Measurements from ENCODE around the gene PCGF1. TPM values are rescaled to one million over a fixed set of nuclear protein-coding genes. Genes with fewer than 3 reads are reported as not detected.
"Not testable (repeated sequence)": the region's sequence is repeated elsewhere in the genome, so short reads cannot be mapped to it uniquely, and the experiment has no call there.

The PCGF1 gene
- total RNA-seq, 1 experiment from 2014 or later = 30.5 TPM

DNA sequence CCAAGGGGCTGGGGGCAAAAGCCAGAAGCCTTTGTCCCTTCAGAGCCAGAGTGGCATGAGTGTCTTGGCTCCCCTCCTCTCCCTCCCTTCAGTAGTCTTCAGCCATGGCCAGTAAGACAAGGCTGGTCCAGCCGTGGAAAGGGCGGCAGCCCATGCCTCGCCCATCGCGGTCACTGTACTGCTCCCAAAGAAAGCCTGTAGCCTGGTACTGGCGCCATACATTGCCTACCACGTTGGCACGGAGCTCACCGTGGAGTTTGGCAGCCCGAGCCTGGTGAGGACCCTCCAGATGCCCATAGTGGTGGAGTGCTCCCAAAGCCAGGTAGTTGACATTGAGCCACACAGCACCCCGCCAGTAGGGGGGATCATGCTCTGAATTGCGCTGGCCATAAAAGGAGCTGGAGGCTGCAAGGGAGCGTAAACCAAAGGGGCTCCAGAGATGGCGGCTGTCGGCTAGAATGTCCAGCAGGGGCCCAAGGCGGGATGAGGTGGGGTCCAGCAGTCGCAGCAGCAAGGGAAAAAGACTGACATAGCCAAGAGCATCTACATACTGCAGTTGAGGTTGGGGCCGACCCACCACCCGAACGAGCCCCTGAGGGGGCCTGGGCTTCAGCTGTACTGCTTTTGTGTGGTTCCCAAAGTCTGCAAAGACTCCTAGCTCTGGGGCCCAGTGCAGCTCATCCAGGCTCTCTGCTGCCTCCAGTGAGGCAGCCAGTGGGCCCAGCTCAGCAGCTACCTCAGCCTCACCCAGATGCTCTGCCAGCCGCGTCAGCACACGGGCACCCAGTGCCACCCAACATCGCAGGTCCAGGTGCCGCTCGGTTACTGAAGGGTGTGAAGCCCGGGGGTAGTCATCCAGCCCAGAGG lies 46.1 kb downstream of the PCGF1 start:
- peaks cover 4% of the 10 kb centered on the region; the same call in 1 of the 2 replicates for H3K36me3 ChIP-seq
- no peak for DNase-seq
- peaks cover 11% of the 10 kb centered on the region for H3K4me1 ChIP-seq
- H3K27me3 ChIP-seq = no peaks in the 10 kb centered on the region
- no peak overlapping the region for H3K27ac ChIP-seq
- H3K9me3 ChIP-seq (replicated peaks) = no peaks in the 10 kb centered on the region
- H3K4me3 ChIP-seq = no peak overlapping the region

DNA sequence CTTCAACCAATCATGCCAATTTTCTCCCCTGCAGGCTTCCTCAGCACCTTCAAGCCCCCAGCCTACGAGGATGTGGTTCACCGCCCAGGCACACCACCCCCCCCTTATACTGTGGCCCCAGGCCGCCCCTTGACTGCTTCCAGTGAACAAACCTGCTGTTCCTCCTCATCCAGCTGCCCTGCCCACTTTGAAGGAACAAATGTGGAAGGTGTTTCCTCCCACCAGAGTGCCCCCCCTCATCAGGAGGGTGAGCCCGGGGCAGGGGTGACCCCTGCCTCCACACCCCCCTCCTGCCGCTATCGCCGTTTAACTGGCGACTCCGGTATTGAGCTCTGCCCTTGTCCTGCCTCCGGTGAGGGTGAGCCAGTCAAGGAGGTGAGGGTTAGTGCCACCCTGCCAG lies 47.3 kb downstream of the PCGF1 start:
- DNase-seq; H3K4me3 ChIP-seq; H3K9me3 ChIP-seq (replicated peaks); H3K27ac ChIP-seq; H3K27me3 ChIP-seq; H3K36me3 ChIP-seq; H3K4me1 ChIP-seq: not testable (repeated sequence)

DNA sequence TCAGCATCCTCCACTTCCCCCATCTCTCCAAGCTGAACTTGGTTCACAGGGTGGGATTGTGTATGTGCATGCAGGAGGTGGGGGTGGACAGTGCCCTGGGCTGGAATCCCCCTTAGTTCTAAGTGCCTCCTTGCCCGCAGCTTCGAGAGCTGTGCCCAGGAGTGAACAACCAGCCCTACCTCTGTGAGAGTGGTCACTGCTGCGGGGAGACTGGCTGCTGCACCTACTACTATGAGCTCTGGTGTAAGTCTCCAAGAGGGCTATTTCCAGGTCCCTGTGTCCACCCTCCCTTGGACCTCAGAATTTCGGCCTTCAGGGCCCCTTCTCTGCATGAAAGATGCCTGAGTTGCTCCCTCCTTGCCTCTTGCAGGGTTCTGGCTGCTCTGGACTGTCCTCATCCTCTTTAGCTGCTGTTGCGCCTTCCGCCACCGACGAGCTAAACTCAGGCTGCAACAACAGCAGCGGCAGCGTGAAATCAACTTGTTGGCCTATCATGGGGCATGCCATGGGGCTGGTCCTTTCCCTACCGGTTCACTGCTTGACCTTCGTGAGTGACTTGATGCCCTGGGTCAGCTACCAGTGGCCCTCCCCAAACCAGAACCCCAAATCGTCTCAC lies 47.9 kb downstream of the PCGF1 start:
- not testable (repeated sequence) for H3K4me1 ChIP-seq, H3K4me3 ChIP-seq, H3K27ac ChIP-seq

DNA sequence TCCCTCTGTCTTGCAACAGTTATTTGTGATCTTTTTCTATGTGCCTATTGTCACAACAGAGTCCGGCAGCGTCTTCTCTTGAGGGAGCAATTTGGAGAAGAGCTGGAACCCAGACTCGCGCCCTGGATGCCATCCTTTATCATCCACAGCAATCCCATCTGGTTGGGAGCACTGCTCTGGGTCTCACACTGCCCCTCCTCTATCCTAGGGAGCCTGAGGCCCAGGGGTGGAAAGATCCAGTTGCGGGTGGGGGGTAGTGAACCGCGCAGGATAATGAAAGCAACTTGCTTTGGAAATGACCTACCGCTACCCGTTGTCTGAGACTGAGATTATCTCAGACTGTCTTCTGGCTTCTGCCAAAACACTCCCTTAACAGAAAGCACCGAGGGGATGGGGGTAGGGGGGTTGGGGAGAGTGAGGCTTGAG lies 48.5 kb downstream of the PCGF1 start:
- peak overlapping the region; percentile 25 for H3K27ac ChIP-seq
- no peaks in the 10 kb centered on the region for H3K9me3 ChIP-seq (replicated peaks)

More for the DNA sequence above, 47.9 kb downstream of the PCGF1 start:
- H3K36me3 ChIP-seq; H3K9me3 ChIP-seq (replicated peaks); H3K27me3 ChIP-seq; DNase-seq: not testable (repeated sequence)

DNA sequence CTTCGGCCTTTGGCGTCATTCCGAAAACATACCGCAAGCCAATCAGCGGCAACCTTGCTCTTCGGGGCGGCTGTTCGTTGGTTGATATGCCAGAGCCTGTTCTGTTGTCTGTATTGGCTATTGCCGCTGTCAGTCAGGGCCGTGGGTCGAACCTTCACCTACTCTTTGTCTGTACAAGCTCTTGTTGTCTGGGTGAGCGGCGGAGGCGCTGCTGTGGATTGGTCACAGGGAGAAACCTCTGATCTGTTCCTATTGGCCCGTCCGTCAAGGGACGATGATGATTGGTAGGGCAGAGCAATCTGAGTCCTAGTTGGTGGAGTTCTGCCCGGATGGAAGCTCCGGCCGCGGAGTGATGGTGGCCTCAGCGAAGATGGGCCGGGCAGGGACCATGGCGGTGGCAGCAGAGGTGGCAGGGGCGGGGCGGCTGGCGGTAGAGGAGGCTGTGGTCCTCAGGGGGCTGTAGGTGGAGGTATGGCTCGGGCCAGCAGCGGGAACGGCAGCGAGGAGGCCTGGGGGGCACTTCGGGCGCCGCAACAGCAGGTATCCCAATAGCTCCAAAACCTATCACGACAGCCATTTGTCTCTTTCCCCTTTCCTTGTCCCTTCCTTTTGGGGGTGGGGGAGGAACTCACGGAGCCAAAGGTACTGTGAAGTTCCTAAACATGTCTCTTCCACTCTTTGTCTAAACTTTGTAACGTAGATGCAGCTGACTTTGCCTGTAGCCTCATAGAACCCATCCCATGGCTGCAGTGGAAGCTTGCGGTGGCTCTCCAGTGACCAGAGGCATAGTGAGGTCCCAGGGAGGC lies 49.2 kb downstream of the PCGF1 start, which contains the start of gene WBP1:
Gene WBP1 (plus strand): TSS at position 307 of the 806 bp plus-strand sequence. CDS start 165 bp downstream, at position 472.
- Histone ChIP-seq H3K4me3 (peak within 1 kb of the TSS; percentile 68), H3K9me3 (replicated peaks) (no peaks in the 10 kb centered on the region)
- peak; percentile 100 for DNase-seq

More for the DNA sequence above, 48.5 kb downstream of the PCGF1 start:
- Histone ChIP-seq H3K4me1 (peaks cover 6% of the 10 kb centered on the region), H3K27me3 (no peaks in the 10 kb centered on the region), H3K36me3 (peaks cover 4% of the 10 kb centered on the region; the same call in 1 of the 2 replicates), H3K4me3 (peak overlapping the region; percentile 68)
- no peak for DNase-seq

DNA sequence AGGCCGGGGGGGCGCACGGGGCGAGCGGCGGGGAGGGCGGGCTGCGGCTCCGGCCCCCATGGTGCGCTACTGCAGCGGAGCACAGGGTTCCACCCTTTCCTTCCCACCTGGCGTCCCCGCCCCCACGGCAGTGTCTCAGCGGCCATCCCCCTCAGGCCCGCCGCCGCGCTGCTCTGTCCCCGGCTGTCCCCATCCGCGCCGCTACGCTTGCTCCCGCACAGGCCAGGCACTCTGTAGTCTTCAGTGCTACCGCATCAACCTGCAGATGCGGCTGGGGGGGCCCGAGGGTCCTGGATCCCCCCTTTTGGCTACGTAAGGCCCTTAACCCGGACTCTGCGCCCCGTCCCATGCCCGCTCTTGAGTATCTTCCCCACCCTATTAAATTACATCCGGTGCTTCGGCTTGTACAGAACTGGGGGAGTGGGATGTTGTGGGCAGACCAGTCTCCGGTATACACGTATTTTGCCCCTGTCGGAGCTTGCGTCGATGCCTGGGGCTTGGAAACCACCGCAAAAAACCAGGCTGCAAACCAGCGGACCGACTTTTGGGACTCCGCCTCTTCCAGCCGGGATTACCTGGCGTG lies 49.9 kb downstream of the PCGF1 start:
- no peaks in the 10 kb centered on the region for H3K9me3 ChIP-seq (replicated peaks)
- peaks cover under 1% of the 10 kb centered on the region; the same call in 1 of the 2 replicates for H3K36me3 ChIP-seq
- H3K4me3 ChIP-seq = peak overlapping the region; percentile 68
- peak overlapping the region; percentile 65 for H3K27ac ChIP-seq
- no peaks in the 10 kb centered on the region for H3K27me3 ChIP-seq
- H3K4me1 ChIP-seq = peaks cover 7% of the 10 kb centered on the region
- DNase-seq = peak; percentile 76 to 78

More for the DNA sequence above, 49.2 kb downstream of the PCGF1 start, which contains the start of gene WBP1:
- Histone ChIP-seq H3K27me3 (no peaks in the 10 kb centered on the region), H3K36me3 (peaks cover 4% of the 10 kb centered on the region; the same call in 1 of the 2 replicates), H3K4me1 (peaks cover 6% of the 10 kb centered on the region), H3K27ac (peak within 1 kb of the TSS; percentile 65)

DNA sequence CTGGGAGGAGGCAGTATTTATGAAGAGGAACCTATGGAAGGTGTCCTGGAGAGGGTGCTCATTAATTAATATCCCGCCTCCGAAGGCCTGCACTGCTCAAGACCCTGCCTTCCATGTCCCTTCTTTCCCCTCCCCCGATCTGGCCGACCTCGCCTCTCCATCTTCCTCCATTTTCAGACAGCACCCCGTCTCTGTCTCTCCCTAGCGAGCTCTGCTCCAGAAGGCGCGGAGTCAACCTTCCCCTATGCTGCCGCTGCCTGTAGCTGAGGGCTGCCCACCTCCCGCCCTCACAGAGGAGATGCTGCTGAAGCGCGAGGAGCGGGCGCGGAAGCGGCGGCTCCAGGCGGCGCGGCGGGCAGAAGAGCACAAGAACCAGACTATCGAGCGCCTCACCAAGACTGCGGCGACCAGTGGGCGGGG lies 50.4 kb downstream of the PCGF1 start:
- no peak for DNase-seq
- H3K27me3 ChIP-seq = no peaks in the 10 kb centered on the region
- H3K9me3 ChIP-seq (replicated peaks) = no peaks in the 10 kb centered on the region
- H3K4me1 ChIP-seq = peaks cover 11% of the 10 kb centered on the region
- no peaks in the 10 kb centered on the region for H3K36me3 ChIP-seq
- H3K4me3 ChIP-seq = peak overlapping the region; percentile 68
- peak overlapping the region; percentile 65; the same call in 1 of the 2 replicates for H3K27ac ChIP-seq

Other genes starting within 250 kb of the PCGF1 start
- 0.08 TPM in 1 of 2 replicates, not detected in the other for gene SLC4A5, start 164.3 kb downstream of the PCGF1 start, total RNA-seq (2014; rRNA removed; shearing (Covaris generic))
- 113 TPM in 2 replicates for gene DCTN1, start 127.4 kb downstream of the PCGF1 start, total RNA-seq (2014; rRNA removed; shearing (Covaris generic))
- gene C2orf81, start 86.1 kb downstream of the PCGF1 start, total RNA-seq (2014; rRNA removed; shearing (Covaris generic)) = 0.43 and 0.48 TPM in 2 replicates
- 28.3 and 33.1 TPM in 2 replicates for gene WDR54, start 86.0 kb downstream of the PCGF1 start, total RNA-seq (2014; rRNA removed; shearing (Covaris generic))
- 47.4 and 50.4 TPM in 2 replicates for gene RTKN, start 65.8 kb downstream of the PCGF1 start, total RNA-seq (2014; rRNA removed; shearing (Covaris generic))
- 9.0 and 14.2 TPM in 2 replicates for gene INO80B, start 52.6 kb downstream of the PCGF1 start, total RNA-seq (2014; rRNA removed; shearing (Covaris generic))
- gene WBP1, start 49.3 kb downstream of the PCGF1 start, total RNA-seq (2014; rRNA removed; shearing (Covaris generic)) = 40.7 and 40.8 TPM in 2 replicates
- gene MOGS, start 42.3 kb downstream of the PCGF1 start, total RNA-seq (2014; rRNA removed; shearing (Covaris generic)) = 51.7 and 52.8 TPM in 2 replicates
- gene MRPL53, start 35.0 kb downstream of the PCGF1 start, total RNA-seq (2014; rRNA removed; shearing (Covaris generic)) = 49.6 and 62.0 TPM in 2 replicates
- 22.0 and 24.0 TPM in 2 replicates for gene CCDC142, start 24.7 kb downstream of the PCGF1 start, total RNA-seq (2014; rRNA removed; shearing (Covaris generic))
- 14.9 and 21.0 TPM in 2 replicates for gene TTC31, start 24.6 kb downstream of the PCGF1 start, total RNA-seq (2014; rRNA removed; shearing (Covaris generic))
- 0.58 and 1.3 TPM in 2 replicates for gene LBX2, start 8.1 kb downstream of the PCGF1 start, total RNA-seq (2014; rRNA removed; shearing (Covaris generic))
- gene TLX2, start 6.8 kb upstream of the PCGF1 start, total RNA-seq (2014; rRNA removed; shearing (Covaris generic)) = not detected in 2 replicates
- 0.30 and 0.61 TPM in 2 replicates for gene DQX1, start 18.5 kb upstream of the PCGF1 start, total RNA-seq (2014; rRNA removed; shearing (Covaris generic))
- gene AUP1, start 22.0 kb upstream of the PCGF1 start, total RNA-seq (2014; rRNA removed; shearing (Covaris generic)) = 125 and 132 TPM in 2 replicates
- gene HTRA2, start 22.2 kb upstream of the PCGF1 start, total RNA-seq (2014; rRNA removed; shearing (Covaris generic)) = 42.6 and 46.3 TPM in 2 replicates
- gene LOXL3, start 46.2 kb upstream of the PCGF1 start, total RNA-seq (2014; rRNA removed; shearing (Covaris generic)) = 16.8 and 19.0 TPM in 2 replicates
- gene DOK1, start 47.0 kb upstream of the PCGF1 start, total RNA-seq (2014; rRNA removed; shearing (Covaris generic)) = 1.7 and 4.4 TPM in 2 replicates
- not detected in 2 replicates for gene M1AP, start 140.6 kb upstream of the PCGF1 start, total RNA-seq (2014; rRNA removed; shearing (Covaris generic))
- gene SEMA4F, start 146.6 kb upstream of the PCGF1 start, total RNA-seq (2014; rRNA removed; shearing (Covaris generic)) = 3.9 and 5.6 TPM in 2 replicates